HEK293T (cell line): ENCODE measurements around the gene CNN3.

Experiments used
- CTCF ChIA-PET: fragments of 350-600 bp; formaldehyde crosslinking; extraction: SDS; loops from one replicate; lab custom pipeline; 2021; ENCODE audit warnings: antibody characterized with exemption, inconsistent platforms; lab: Yijun Ruan, JAX
- POLR2A ChIA-PET: fragments of 350-600 bp; formaldehyde crosslinking; extraction: SDS; loops from one replicate; lab custom pipeline; 2020; ENCODE audit warnings: antibody characterized with exemption, inconsistent platforms; lab: Yijun Ruan, JAX
- DNase-seq: peaks from one replicate; pipeline ENCODE4 v3.0.0; 2012; ENCODE audit warnings: mixed read lengths; ENCODE audit errors: extremely low spot score
- ARNT ChIP-seq: fragments of 450-650 bp; IDR thresholded peaks from 2 replicates; pipeline ENCODE4 v1.6.1; 2017; ENCODE audit warnings: mild to moderate bottlenecking
- BHLHE40 ChIP-seq: fragments of 450-650 bp; IDR thresholded peaks from 2 replicates; pipeline ENCODE4 v1.6.1; 2016; ENCODE audit warnings: mild to moderate bottlenecking, moderate library complexity, borderline replicate concordance
- CTBP1 ChIP-seq: fragments of 450-650 bp; IDR thresholded peaks from 2 replicates; pipeline ENCODE4 v1.6.1; 2016; ENCODE audit warnings: borderline replicate concordance
- ELF4 ChIP-seq: fragments of 450-650 bp; IDR thresholded peaks from 2 replicates; pipeline ENCODE4 v1.6.1; 2017; ENCODE audit warnings: antibody characterized with exemption
- FOXA1 ChIP-seq: fragments of 450-650 bp; IDR thresholded peaks from 2 replicates; pipeline ENCODE4 v1.6.1; 2016; ENCODE audit warnings: mild to moderate bottlenecking
- FOXK2 ChIP-seq: fragments of 450-650 bp; IDR thresholded peaks from 2 replicates; pipeline ENCODE4 v1.6.1; 2016; ENCODE audit warnings: mild to moderate bottlenecking
- FOXM1 ChIP-seq: fragments of 450-650 bp; IDR thresholded peaks from 2 replicates; pipeline ENCODE4 v1.6.1; 2017; ENCODE audit warnings: mild to moderate bottlenecking, borderline replicate concordance
- HDGF ChIP-seq: fragments of 450-650 bp; IDR thresholded peaks from 2 replicates; pipeline ENCODE4 v1.6.1; 2017; ENCODE audit warnings: antibody characterized with exemption, borderline replicate concordance
- L3MBTL2 ChIP-seq: fragments of 450-650 bp; conservative IDR thresholded peaks from 2 replicates; pipeline ENCODE4 v1.6.1; 2016; ENCODE audit warnings: mild to moderate bottlenecking
- LEF1 ChIP-seq: fragments of 450-650 bp; IDR thresholded peaks from 2 replicates; pipeline ENCODE4 v1.6.1; 2017; ENCODE audit warnings: mild to moderate bottlenecking, borderline replicate concordance
- NFRKB ChIP-seq: fragments of 450-650 bp; IDR thresholded peaks from 2 replicates; pipeline ENCODE4 v1.6.1; 2016; ENCODE audit warnings: mild to moderate bottlenecking, moderate library complexity
- SP1 ChIP-seq: fragments of 450-650 bp; IDR thresholded peaks from 2 replicates; pipeline ENCODE4 v1.6.1; 2017
- SUZ12 ChIP-seq: fragments of 450-650 bp; IDR thresholded peaks from 2 replicates; pipeline ENCODE4 v1.6.1; 2016; ENCODE audit warnings: mild to moderate bottlenecking
- TARDBP ChIP-seq: fragments of 450-650 bp; IDR thresholded peaks from 2 replicates; pipeline ENCODE4 v1.6.1; 2016
- ZNF384 ChIP-seq: fragments of 450-650 bp; IDR thresholded peaks from 2 replicates; pipeline ENCODE4 v1.6.1; 2016
- TF ChIP-seq, protein P1 (sequence below): fragments of 450-650 bp; IDR thresholded peaks from 2 replicates; pipeline ENCODE4 v1.6.1; 2016

Gene CNN3

DNA sequence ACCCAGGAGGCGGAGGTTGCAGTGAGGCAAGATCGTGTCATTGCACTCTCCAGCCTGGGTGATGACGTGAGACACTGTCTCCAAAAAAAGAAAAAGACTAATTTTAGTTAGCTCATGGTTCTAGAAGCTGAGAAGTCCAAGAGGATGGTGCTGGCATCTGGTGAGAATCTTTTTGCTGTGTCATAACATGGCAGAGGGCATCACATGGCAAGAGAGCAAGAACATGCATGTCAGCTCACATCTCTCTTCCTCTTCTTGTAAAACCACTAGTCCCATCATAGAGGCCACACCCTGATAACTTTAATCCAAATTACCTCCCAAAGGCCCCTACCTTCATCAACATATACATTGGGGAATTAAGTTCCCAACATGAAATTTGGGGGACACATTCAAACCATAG lies 13.8 kb upstream of the CNN3 start:
- POLR2A ChIA-PET, result interaction anchor here (0.6 kb wide), 1 partner anchor 38 kb away, joined by 3 read pairs; no protein-coding TSS in a partner anchor

DNA sequence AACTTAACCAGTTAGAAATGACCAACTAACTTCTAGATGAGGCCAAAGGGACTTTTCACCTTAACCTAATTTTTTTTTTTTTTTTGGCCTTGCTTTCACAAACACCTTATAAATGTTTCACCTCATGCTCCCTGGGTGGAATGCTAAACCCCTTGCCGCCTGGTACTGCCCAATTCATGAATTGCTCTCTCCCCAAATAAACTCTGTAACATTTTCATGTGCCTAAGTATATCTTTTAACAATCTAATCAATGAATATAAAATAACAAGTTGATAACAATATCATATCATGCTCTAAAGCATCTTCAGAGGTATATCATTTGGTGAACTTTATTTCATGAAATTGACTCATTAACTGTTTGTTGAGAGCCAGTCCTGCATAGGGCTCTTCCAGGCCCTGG lies 10.9 kb upstream of the CNN3 start:
- CTCF ChIA-PET, result no interaction called here
- DNase-seq, result no peak
- TF ChIP-seq ZNF384 (no peak), ELF4 (no peak), SP1 (no peak), TARDBP (no peak), SUZ12 (no peak), FOXK2 (no peak), FOXM1 (no peak), BHLHE40 (no peak), HDGF (no peak), NFRKB (no peak), L3MBTL2 (no peak), CTBP1 (no peak), ARNT (no peak), FOXA1 (no peak), LEF1 (no peak)
- TF ChIP-seq, protein P1, sequence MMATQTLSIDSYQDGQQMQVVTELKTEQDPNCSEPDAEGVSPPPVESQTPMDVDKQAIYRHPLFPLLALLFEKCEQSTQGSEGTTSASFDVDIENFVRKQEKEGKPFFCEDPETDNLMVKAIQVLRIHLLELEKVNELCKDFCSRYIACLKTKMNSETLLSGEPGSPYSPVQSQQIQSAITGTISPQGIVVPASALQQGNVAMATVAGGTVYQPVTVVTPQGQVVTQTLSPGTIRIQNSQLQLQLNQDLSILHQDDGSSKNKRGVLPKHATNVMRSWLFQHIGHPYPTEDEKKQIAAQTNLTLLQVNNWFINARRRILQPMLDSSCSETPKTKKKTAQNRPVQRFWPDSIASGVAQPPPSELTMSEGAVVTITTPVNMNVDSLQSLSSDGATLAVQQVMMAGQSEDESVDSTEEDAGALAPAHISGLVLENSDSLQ, result no peak
- POLR2A ChIA-PET, result no interaction called here

More for the DNA sequence above, 13.8 kb upstream of the CNN3 start:
- CTCF ChIA-PET, result interaction anchor here (0.6 kb wide), 1 partner anchor 20 kb away, joined by 3 read pairs; no protein-coding TSS in a partner anchor
- no peak for DNase-seq
- TF ChIP-seq FOXK2 (no peak), ZNF384 (no peak), L3MBTL2 (no peak), BHLHE40 (no peak), ARNT (no peak)

DNA sequence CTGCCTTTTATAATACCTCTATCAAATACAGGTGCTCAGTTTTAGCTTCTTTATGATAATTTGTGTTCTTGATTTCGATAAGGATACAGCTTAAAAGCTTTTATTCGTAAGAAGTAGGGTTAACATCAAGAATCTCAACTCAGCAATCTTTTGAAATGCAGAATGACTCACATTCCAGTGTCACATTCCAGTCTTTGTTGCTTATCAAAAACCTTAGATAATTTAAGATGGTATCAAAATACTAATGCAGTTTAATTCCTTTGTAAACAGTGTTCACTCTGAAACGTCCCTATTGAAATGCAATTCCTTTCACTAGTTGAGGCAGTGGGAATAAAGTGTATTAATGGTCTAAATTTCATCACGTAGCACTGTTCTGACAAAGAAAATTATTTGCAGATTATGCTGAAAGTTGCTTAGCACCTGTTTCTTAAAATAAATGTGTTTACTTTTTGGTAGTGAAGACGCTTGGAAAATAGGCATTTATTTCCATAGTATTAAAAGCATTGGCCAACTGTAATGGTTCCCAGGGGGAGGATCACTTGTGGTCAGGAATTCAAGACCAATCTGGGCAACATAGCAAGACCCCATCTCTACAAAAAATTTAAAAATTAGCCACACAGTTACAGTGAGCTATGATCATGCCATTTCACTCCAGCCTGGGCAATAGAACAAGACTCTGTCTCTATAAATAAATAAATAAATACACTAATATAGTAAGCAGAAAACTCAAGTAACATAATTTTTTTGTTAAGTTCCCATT lies 10.1 kb upstream of the CNN3 start:
- ChIA-PET POLR2A (interaction anchor here (0.9 kb wide), 1 partner anchor 10 kb away, joined by 3 read pairs; the partner anchor contains the start of gene CNN3), CTCF (interaction anchor here (1.1 kb wide), 1 partner anchor 83 kb away, joined by 3 read pairs; no protein-coding TSS in a partner anchor)
- no peak for DNase-seq
- TF ChIP-seq HDGF (no peak), SP1 (no peak), FOXA1 (no peak), ZNF384 (no peak), BHLHE40 (no peak), ELF4 (no peak), TARDBP (no peak), NFRKB (no peak), CTBP1 (no peak), L3MBTL2 (no peak), FOXK2 (no peak), LEF1 (no peak), SUZ12 (no peak), FOXM1 (no peak), ARNT (no peak)
- TF ChIP-seq, protein P1, result no peak

DNA sequence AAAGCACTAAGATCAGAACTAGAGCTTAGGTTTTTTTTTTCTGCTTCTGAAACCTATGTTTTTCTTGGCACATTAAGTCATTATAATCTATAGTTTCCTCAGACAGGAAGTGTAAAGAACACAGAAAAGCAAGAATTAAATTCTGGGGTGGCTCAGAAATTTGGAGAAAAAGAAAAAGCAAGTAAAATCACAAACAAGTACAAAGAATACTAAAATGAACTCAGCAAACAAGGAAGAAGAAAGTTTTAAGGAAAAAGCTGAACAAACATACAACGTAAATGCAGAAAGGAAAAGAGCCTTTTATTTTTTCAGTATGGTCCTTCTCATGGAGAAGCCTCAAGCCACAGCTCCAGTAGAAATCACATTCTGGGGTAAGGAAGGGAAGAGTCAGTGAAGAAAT lies 8.6 kb upstream of the CNN3 start:
- TF ChIP-seq FOXK2 (no peak), SP1 (no peak), HDGF (no peak), CTBP1 (no peak), ARNT (no peak)
- DNase-seq, result no peak
- ChIA-PET POLR2A (interaction anchor here (1.0 kb wide), 1 partner anchor 8 kb away, joined by 3 read pairs; the partner anchor contains the start of gene CNN3), CTCF (interaction anchor here (1.5 kb wide), 1 partner anchor 10 kb away, joined by 3 read pairs; no protein-coding TSS in a partner anchor)

DNA sequence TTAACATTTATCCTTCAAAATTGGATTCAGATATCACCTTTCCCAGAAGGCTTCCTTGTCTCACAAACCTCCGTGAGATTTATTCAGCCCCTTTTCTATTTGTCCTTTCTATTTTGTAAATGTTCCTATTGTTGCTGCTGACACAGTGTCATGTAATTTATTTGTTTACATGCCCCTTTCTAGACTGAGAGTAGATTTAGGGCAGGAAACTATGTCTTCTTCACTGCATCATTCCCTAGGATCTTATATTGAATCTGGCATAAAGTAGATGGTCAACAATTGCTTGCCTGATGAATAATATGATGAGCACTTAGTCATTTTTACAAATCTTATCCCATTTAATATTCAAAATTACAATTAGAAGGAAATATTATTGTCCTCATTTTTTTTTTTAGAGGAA lies 8.1 kb upstream of the CNN3 start:
- CTCF ChIA-PET, result interaction anchor here (1.5 kb wide), 1 partner anchor 10 kb away, joined by 3 read pairs; no protein-coding TSS in a partner anchor
- no peak for DNase-seq
- POLR2A ChIA-PET, result interaction anchor here (1.0 kb wide), 1 partner anchor 8 kb away, joined by 3 read pairs; the partner anchor contains the start of gene CNN3
- TF ChIP-seq FOXK2, result no peak
- no peak for TF ChIP-seq ELF4
- TF ChIP-seq SP1, result no peak
- TF ChIP-seq TARDBP, result no peak
- no peak for TF ChIP-seq ARNT
- TF ChIP-seq BHLHE40, result no peak
- TF ChIP-seq HDGF, result no peak
- no peak for TF ChIP-seq LEF1
- TF ChIP-seq FOXA1, result no peak
- TF ChIP-seq FOXM1, result no peak
- TF ChIP-seq NFRKB, result no peak
- TF ChIP-seq ZNF384, result no peak
- TF ChIP-seq SUZ12, result no peak
- TF ChIP-seq CTBP1, result no peak
- TF ChIP-seq, protein P1, result no peak
- TF ChIP-seq L3MBTL2, result no peak
